Activated naive CD8-positive, alpha-beta T cell treated with anti-CD3 and anti-CD28 coated beads, Interleukin-2, amount 10 ng/mL, durations not matched to agents 7 days and 5 days (primary cell): ENCODE results near the gene RNF182. TPM values are rescaled to one million over a fixed set of nuclear protein-coding genes. Genes with fewer than 3 reads are reported as not detected.

ENCODE experiments used
- ATAC-seq: fragments of 150-1000 bp; cut with Tn5 transposase; one replicate; pipeline ENCODE4 v1.10.0; 2021; ENCODE audit warnings: low read depth, moderate library complexity
- POLR2A ChIA-PET: fragments of 350-600 bp; sonication (Branson Sonifier 250); formaldehyde crosslinking; loops from one replicate; lab custom pipeline; 2021; ENCODE audit warnings: antibody characterized with exemption; lab: Charles Lee
- DNase-seq: peaks from one replicate; pipeline ENCODE4 v3.0.0; 2021
- H3K27ac Mint-ChIP-seq: one replicate; pipeline ENCODE4 v1.8.0; 2022; ENCODE audit warnings: mild to moderate bottlenecking, mixed read lengths
- H3K27me3 Mint-ChIP-seq: one replicate; pipeline ENCODE4 v1.8.0; 2022; ENCODE audit warnings: mild to moderate bottlenecking, moderate library complexity, mixed read lengths
- H3K36me3 Mint-ChIP-seq: one replicate; pipeline ENCODE4 v1.8.0; 2021; ENCODE audit warnings: mild to moderate bottlenecking, mixed read lengths
- H3K4me1 Mint-ChIP-seq: one replicate; pipeline ENCODE4 v1.8.0; 2021; ENCODE audit warnings: mixed read lengths
- H3K4me3 Mint-ChIP-seq: one replicate; pipeline ENCODE4 v1.8.0; 2022; ENCODE audit warnings: mild to moderate bottlenecking, moderate library complexity, mixed read lengths
- H3K9me3 Mint-ChIP-seq: one replicate; pipeline ENCODE4 v1.8.0; 2021; ENCODE audit warnings: mixed read lengths
- total RNA-seq, 2 experiments: library from RNA; stranded (reverse); gene quantifications; one replicate each; pipeline ENCODE4 v1.2.3, GENCODE V29; 2021

Gene RNF182
- total RNA-seq, 2 experiments from 2014 or later, result not detected

GRCh38 chr6:14025160-14025559 is 100.4 kb downstream of the RNF182 start:
- H3K9me3 Mint-ChIP-seq, result no peaks in the 10 kb centered on the region
- DNase-seq, result no peak
- H3K4me1 Mint-ChIP-seq, result peaks cover 2% of the 10 kb centered on the region
- H3K27ac Mint-ChIP-seq, result no peak overlapping the region
- no peak overlapping the region for H3K4me3 Mint-ChIP-seq
- H3K27me3 Mint-ChIP-seq, result peaks cover 24% of the 10 kb centered on the region
- ATAC-seq, result no peak
- POLR2A ChIA-PET, result no interaction called here
- no peaks in the 10 kb centered on the region for H3K36me3 Mint-ChIP-seq

- POLR2A ChIA-PET, result no interaction called here
- Mint-ChIP-seq H3K27ac (no peak overlapping the region), H3K4me3 (no peak overlapping the region), H3K36me3 (no peaks in the 10 kb centered on the region), H3K9me3 (no peaks in the 10 kb centered on the region), H3K4me1 (peaks cover 2% of the 10 kb centered on the region), H3K27me3 (peaks cover 24% of the 10 kb centered on the region)
- no peak for DNase-seq
- ATAC-seq, result no peak
These were observed 102.2 kb downstream of the RNF182 start for GRCh38 chr6:14026831-14027539.

DNA sequence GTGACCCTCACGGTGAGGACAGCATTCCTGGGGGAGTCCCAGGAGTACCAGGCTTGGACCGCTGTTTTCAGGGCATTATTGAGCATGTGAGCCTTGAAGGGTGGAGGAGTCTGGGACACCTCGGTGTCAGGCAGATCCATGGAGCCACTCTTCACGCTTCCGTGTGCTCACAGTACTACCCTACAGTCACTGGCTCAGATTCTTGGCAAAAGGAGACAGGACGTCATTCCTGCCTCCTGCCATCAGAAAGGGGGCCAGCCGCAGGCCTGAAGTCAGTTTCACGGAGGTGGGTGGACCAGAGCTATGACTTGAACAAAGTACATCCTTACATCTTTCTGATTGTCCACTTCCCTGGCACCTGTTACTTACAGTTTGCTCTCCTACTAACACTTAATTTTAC is 103.9 kb downstream of the RNF182 start:
- Mint-ChIP-seq H3K27me3 (peaks cover 20% of the 10 kb centered on the region), H3K27ac (no peak overlapping the region), H3K4me1 (peaks cover 2% of the 10 kb centered on the region), H3K9me3 (no peaks in the 10 kb centered on the region), H3K4me3 (no peak overlapping the region), H3K36me3 (no peaks in the 10 kb centered on the region)
- no peak for DNase-seq
- no peak for ATAC-seq
- POLR2A ChIA-PET, result no interaction called here

- Mint-ChIP-seq H3K27ac (no peak overlapping the region), H3K36me3 (no peaks in the 10 kb centered on the region), H3K4me3 (no peak overlapping the region), H3K27me3 (peaks cover 16% of the 10 kb centered on the region), H3K4me1 (peaks cover 2% of the 10 kb centered on the region), H3K9me3 (no peaks in the 10 kb centered on the region)
- no peak for ATAC-seq
- POLR2A ChIA-PET, result no interaction called here
- DNase-seq, result no peak
These were observed 104.9 kb downstream of the RNF182 start for GRCh38 chr6:14029605-14030004.

Other genes with a start within 250 kb of the RNF182 start
- gene RANBP9, start 213.1 kb upstream of the RNF182 start, total RNA-seq, result 10 to 100 TPM; 55.3 to 56.3 TPM
- gene MCUR1, start 110.4 kb upstream of the RNF182 start, total RNA-seq, result 10 to 100 TPM; 16.4 to 18.4 TPM
- 10 to 100 TPM; 10.5 to 11.5 TPM for gene CD83, start 192.8 kb downstream of the RNF182 start, total RNA-seq